ENCODE data around the gene ARFRP1. TPM values are rescaled to one million over a fixed set of nuclear protein-coding genes. Genes with fewer than 3 reads are reported as not detected.

The ARFRP1 gene
- total RNA-seq, 1 experiment from 2014 or later, result 42.7 TPM

GRCh38 chr20:63733117-63733516 is 25.3 kb upstream of the ARFRP1 start:
- Mint-ChIP-seq H3K27me3 (ENCODE audit: low read depth) (no peaks in the 10 kb centered on the region; the same call in 1 of the 2 replicates), H3K4me3 (no peak overlapping the region), H3K36me3 (ENCODE audit: insufficient read depth in 1 of 3, low read depth in 3 of 3) (peaks cover 11 to 36% (median 14%) of the 10 kb centered on the region in 3 experiments; a peak in 6 of 7 replicates), H3K9me3 (no peaks in the 10 kb centered on the region), H3K27ac (no peak overlapping the region), H3K4me1 (no peaks in the 10 kb centered on the region)
- no peak overlapping the region for H3T11ph ChIP-seq (ENCODE audit: low read length)
- no peaks in the 10 kb centered on the region for H3K79me2 ChIP-seq (ENCODE audit: insufficient read depth, low read length)
- H3K4ac ChIP-seq (ENCODE audit: low read depth, low read length), result no peak overlapping the region
- no peak overlapping the region for H3K23ac ChIP-seq (ENCODE audit: insufficient read length, low read depth, low read length)
- H3K27ac ChIP-seq (ENCODE audit: insufficient read length, low read depth, low read length), result no peak overlapping the region
- no peak overlapping the region for H3K9ac ChIP-seq (ENCODE audit: extremely low read depth, insufficient read length, low read length)
- no peak overlapping the region for H3K18ac ChIP-seq (ENCODE audit: insufficient read length, low read depth, low read length)
- TF ChIP-seq, protein P1, sequence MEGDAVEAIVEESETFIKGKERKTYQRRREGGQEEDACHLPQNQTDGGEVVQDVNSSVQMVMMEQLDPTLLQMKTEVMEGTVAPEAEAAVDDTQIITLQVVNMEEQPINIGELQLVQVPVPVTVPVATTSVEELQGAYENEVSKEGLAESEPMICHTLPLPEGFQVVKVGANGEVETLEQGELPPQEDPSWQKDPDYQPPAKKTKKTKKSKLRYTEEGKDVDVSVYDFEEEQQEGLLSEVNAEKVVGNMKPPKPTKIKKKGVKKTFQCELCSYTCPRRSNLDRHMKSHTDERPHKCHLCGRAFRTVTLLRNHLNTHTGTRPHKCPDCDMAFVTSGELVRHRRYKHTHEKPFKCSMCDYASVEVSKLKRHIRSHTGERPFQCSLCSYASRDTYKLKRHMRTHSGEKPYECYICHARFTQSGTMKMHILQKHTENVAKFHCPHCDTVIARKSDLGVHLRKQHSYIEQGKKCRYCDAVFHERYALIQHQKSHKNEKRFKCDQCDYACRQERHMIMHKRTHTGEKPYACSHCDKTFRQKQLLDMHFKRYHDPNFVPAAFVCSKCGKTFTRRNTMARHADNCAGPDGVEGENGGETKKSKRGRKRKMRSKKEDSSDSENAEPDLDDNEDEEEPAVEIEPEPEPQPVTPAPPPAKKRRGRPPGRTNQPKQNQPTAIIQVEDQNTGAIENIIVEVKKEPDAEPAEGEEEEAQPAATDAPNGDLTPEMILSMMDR (conservative IDR thresholded peaks at IDR 0.05), result no peak
- no peak overlapping the region for H3K14ac ChIP-seq (ENCODE audit: insufficient read depth, low read length)
- H2BK5ac ChIP-seq (ENCODE audit: insufficient read length, low read length), result no peak overlapping the region
- H2AK5ac ChIP-seq (ENCODE audit: insufficient read length, low read length), result no peak overlapping the region
- no peak overlapping the region for H3K56ac ChIP-seq (ENCODE audit: insufficient read length, low read depth, low read length)
- no peak overlapping the region for H2BK15ac ChIP-seq (ENCODE audit: low read depth, low read length)
- no peak overlapping the region for H4K8ac ChIP-seq (replicated peaks; ENCODE audit: insufficient read length, low read depth, low read length)
- H2BK20ac ChIP-seq (ENCODE audit: low read depth, low read length, poor library complexity, severe bottlenecking), result no peak overlapping the region
- H3K27me3 ChIP-seq (ENCODE audit: insufficient read depth, low read length), result no peaks in the 10 kb centered on the region
- WGBS (ENCODE audit: extremely low coverage, insufficient read length, low lambda C conversion rate), result no CpG with 5 or more reads among the region's 13 CpGs
- H4K5ac ChIP-seq (ENCODE audit: insufficient read length, low read depth, low read length), result no peak overlapping the region
- DNase-seq, result no peak
- no peaks in the 10 kb centered on the region for H3K23me2 ChIP-seq (ENCODE audit: insufficient read length, low read depth, low read length, poor library complexity, severe bottlenecking)
- H2BK12ac ChIP-seq (ENCODE audit: insufficient read length, low read depth, low read length), result no peak overlapping the region
- H2AFZ ChIP-seq (ENCODE audit: low read length), result no peak overlapping the region
- peaks cover 3% of the 10 kb centered on the region for H3K79me1 ChIP-seq (ENCODE audit: insufficient read depth, low read depth, low read length, poor library complexity, severe bottlenecking)
- H4K20me1 ChIP-seq (ENCODE audit: control insufficient read depth, insufficient read depth, insufficient read length), result no peaks in the 10 kb centered on the region
- H3K4me2 ChIP-seq (ENCODE audit: insufficient read depth, insufficient read length, low read length), result no peak overlapping the region
- H2BK120ac ChIP-seq (ENCODE audit: low read depth, low read length, poor library complexity, severe bottlenecking), result no peak overlapping the region
- H4K91ac ChIP-seq (ENCODE audit: insufficient read length, low read depth, low read length), result no peak overlapping the region
- no peaks in the 10 kb centered on the region for H3K9me3 ChIP-seq (ENCODE audit: control insufficient read depth, low read depth, low read length)
- no peaks in the 10 kb centered on the region for H3K4me1 ChIP-seq (ENCODE audit: insufficient read depth, low read length)
